Activated CD4-positive, CD25-positive, alpha-beta regulatory T cell treated with anti-CD3 and anti-CD28 coated beads, Interleukin-2, amount 50 U/mL, for 72 hours (primary cell): ENCODE results near the gene RND1.
A peak's percentile ranks its signal among the peaks of the same experiment; 100 is the strongest.
"Not testable (repeated sequence)": the region's sequence is repeated elsewhere in the genome, so short reads cannot be mapped to it uniquely, and the experiment has no call there.

Experiments used
- DNase-seq: peaks from one replicate; pipeline ENCODE4 v3.0.0; 2021

The RND1 gene

GRCh38 chr12:48866052-48866711 lies 512 bp upstream of the RND1 start:
- no peak for DNase-seq

GRCh38 chr12:48863291-48863690 lies 2.4 kb downstream of the RND1 start:
- no peak for DNase-seq

- no peak for DNase-seq
These were observed 2.9 kb downstream of the RND1 start for GRCh38 chr12:48862760-48863159.

GRCh38 chr12:48861111-48861510 lies 4.6 kb downstream of the RND1 start:
- no peak for DNase-seq

GRCh38 chr12:48860236-48860635 lies 5.4 kb downstream of the RND1 start:
- DNase-seq = not testable (repeated sequence)

GRCh38 chr12:48859607-48860006 lies 6.1 kb downstream of the RND1 start:
- DNase-seq = no peak

GRCh38 chr12:48858043-48858442 lies 7.6 kb downstream of the RND1 start:
- DNase-seq = no peak

- no peak for DNase-seq
These were observed 8.2 kb downstream of the RND1 start for GRCh38 chr12:48857278-48857994.

- DNase-seq = no peak
These were observed 9.3 kb downstream of the RND1 start for GRCh38 chr12:48856379-48856778.

- DNase-seq = not testable (repeated sequence)
These were observed 10.7 kb downstream of the RND1 start for GRCh38 chr12:48854932-48855331.

GRCh38 chr12:48854488-48854887 lies 11.2 kb downstream of the RND1 start:
- DNase-seq = no peak

- DNase-seq = peak; percentile 82
These were observed 12.7 kb downstream of the RND1 start for GRCh38 chr12:48852734-48853688.

GRCh38 chr12:48851883-48852733 lies 13.6 kb downstream of the RND1 start, which contains the start of gene DDX23:
TSS of gene DDX23 (minus strand) at chr12:48852163. CDS start at chr12:48845782, 6,381 bp downstream.
- peak; percentile 82 for DNase-seq

GRCh38 chr12:48842021-48842420 lies 23.6 kb downstream of the RND1 start:
- not testable (repeated sequence) for DNase-seq

GRCh38 chr12:48838048-48838447 lies 27.6 kb downstream of the RND1 start:
- no peak for DNase-seq

GRCh38 chr12:48832321-48833060 lies 33.2 kb downstream of the RND1 start:
- DNase-seq = no peak

GRCh38 chr12:48831257-48831656 lies 34.4 kb downstream of the RND1 start:
- DNase-seq = no peak

- no peak for DNase-seq
These were observed 36.7 kb downstream of the RND1 start for GRCh38 chr12:48828841-48829575.

GRCh38 chr12:48828293-48828692 lies 37.4 kb downstream of the RND1 start:
- no peak for DNase-seq

- no peak for DNase-seq
These were observed 38.1 kb downstream of the RND1 start for GRCh38 chr12:48827513-48828096.
